ENCODE results near the gene KEL.

KEL gene

DNA sequence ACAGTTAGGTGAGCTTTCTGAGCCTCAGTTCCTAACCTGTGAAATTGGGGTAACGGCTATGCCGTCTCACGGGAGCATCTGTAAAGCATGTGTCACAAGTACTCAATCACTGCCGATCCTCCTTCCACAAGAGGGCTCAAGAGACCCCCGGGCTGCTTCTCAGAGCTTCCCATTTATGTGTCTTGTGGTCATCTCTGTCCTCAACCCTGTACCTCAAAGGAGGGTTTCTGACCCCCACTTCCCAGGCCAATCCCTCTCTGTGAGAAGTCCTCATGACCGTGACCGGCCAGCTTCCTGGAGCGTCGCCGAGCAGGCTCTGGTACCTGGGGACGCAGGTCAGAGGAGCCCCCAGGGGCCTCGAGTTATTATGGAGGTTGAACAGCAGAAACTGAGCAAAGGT is 28.1 kb downstream of the KEL start:
- no peak for DNase-seq (ENCODE audit: low spot score)
- in situ Hi-C loops (cut with MboI; ENCODE audit: low sequenced_read_pairs, unreplicated experiment), result no loop called here
- TF ChIP-seq, protein P1, sequence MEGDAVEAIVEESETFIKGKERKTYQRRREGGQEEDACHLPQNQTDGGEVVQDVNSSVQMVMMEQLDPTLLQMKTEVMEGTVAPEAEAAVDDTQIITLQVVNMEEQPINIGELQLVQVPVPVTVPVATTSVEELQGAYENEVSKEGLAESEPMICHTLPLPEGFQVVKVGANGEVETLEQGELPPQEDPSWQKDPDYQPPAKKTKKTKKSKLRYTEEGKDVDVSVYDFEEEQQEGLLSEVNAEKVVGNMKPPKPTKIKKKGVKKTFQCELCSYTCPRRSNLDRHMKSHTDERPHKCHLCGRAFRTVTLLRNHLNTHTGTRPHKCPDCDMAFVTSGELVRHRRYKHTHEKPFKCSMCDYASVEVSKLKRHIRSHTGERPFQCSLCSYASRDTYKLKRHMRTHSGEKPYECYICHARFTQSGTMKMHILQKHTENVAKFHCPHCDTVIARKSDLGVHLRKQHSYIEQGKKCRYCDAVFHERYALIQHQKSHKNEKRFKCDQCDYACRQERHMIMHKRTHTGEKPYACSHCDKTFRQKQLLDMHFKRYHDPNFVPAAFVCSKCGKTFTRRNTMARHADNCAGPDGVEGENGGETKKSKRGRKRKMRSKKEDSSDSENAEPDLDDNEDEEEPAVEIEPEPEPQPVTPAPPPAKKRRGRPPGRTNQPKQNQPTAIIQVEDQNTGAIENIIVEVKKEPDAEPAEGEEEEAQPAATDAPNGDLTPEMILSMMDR (IDR thresholded peaks at IDR 0.05; ENCODE audit: borderline replicate concordance, control extremely low read depth, extremely low read depth, insufficient read depth, missing control alignments), result no peak

DNA sequence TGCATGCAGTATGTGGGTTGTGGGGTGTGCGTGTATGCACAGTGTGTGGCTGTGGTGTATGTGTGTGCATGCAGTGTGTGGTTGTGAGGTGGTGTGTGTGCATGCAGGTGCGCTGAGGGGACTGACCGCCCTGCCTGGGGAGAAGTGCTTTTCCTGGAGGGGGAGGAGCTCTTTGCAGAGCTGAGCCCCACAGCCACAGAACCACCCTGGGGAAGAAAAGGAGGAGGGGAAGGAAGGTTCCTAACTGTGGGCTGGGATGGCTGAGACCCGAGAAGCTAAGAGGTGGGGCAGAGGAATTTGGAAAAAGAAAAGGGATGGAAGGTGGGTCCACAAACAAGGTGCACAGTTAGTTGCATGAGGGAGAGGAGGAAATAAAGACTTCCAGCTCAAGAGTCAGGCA is 28.5 kb downstream of the KEL start, which contains the start of gene TRPV5:
Gene TRPV5 (minus strand): TSS at position 123 of the 400 bp plus-strand sequence. CDS start 287 bp downstream, outside the sequence.
- in situ Hi-C loops (cut with MboI; ENCODE audit: low sequenced_read_pairs, unreplicated experiment), result no loop called here
- DNase-seq (ENCODE audit: low spot score), result no peak

DNA sequence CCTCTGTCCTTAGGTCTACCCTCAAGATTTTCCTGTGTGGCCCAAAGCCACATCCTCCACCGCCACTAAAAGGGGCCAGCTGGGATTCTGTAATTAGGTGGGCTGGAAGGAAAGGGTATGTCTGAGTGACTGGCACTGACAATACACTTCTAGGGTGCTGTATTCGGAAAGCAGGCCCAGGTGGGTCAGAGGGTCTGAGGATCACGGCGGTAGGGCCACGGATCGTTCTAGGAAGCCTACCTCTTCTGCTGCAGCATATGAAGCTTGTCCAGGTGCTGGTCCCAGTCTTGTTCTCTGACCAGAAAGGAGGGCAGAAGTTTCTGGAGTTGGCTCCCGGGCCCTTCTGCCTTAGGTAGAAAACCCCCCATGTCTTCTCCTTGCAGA is 29.1 kb downstream of the KEL start:
- DNase-seq (ENCODE audit: low spot score), result no peak
- TF ChIP-seq, protein P1 (IDR thresholded peaks at IDR 0.05; ENCODE audit: borderline replicate concordance, control extremely low read depth, extremely low read depth, insufficient read depth, missing control alignments), result no peak
- in situ Hi-C loops (cut with MboI; ENCODE audit: low sequenced_read_pairs, unreplicated experiment), result no loop called here

More for the DNA sequence above, 28.5 kb downstream of the KEL start, which contains the start of gene TRPV5:
- TF ChIP-seq, protein P1 (IDR thresholded peaks at IDR 0.05; ENCODE audit: borderline replicate concordance, control extremely low read depth, extremely low read depth, insufficient read depth, missing control alignments), result no peak

DNA sequence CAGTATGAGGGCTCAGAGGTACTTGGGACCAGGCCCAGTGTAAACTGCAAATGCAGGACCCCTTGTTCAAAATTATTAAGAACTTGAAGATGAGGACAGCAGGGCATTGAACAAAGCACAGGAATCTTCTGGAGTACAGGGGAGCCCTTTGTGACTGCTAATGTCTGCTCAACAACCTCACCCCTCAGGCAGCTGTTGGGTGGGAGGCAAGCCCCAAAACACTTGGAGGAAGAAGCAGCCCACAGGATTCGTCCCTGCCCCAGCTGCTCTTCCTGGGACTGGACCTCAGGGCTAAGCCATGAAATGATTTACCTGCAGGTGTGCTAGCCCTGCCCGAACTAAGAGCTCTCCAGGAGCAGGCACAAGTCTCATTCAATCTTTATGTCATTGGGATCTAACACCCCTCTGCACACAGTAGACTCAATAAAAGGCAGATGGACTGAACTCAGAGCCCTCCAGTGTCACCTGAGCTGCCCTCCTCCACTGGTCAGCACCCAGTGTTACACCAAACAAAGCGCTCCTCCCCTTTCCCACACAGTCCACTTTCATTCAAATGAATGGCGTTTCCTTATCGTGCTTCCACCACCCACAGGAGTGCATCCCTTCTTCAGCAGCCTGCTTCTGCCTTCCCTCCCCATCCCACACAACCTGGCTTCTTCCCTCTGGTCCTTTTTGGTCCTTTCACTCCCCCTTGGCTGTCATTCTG is 29.6 kb downstream of the KEL start:
- in situ Hi-C loops (cut with MboI; ENCODE audit: low sequenced_read_pairs, unreplicated experiment), result no loop called here
- TF ChIP-seq, protein P1 (IDR thresholded peaks at IDR 0.05; ENCODE audit: borderline replicate concordance, control extremely low read depth, extremely low read depth, insufficient read depth, missing control alignments), result no peak
- DNase-seq (ENCODE audit: low spot score), result no peak

DNA sequence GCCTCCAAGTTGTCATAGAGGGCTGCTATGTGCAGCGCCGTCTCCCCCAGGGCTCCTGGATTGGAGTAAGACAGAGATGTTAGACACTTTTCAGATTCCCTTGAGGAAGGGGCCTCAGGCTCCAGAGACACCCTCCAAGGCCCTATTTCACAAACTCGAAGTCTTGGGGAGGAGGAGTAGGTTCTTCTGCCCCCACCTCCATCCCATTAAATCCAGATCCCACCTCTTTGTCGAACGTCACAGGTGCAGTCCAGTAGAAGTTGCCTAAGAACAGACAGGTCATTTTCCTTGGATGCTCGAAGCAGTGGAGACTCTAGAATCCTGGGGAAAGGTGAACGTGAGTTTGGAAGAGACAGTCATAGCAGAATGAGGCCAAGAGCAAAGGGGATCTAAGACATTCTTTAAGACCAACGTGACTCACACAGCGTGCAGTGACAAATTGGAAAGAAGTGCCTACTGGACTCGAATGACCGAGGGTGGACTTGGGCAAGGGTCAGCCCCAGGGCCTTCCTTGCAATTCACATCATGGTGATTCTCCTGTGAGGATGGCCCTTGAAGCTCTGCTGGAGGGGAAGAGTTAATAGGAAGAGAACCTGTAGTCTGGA is 31.9 kb downstream of the KEL start:
- TF ChIP-seq, protein P1 (IDR thresholded peaks at IDR 0.05; ENCODE audit: borderline replicate concordance, control extremely low read depth, extremely low read depth, insufficient read depth, missing control alignments), result no peak
- in situ Hi-C loops (cut with MboI; ENCODE audit: low sequenced_read_pairs, unreplicated experiment), result no loop called here
- DNase-seq (ENCODE audit: low spot score), result no peak

DNA sequence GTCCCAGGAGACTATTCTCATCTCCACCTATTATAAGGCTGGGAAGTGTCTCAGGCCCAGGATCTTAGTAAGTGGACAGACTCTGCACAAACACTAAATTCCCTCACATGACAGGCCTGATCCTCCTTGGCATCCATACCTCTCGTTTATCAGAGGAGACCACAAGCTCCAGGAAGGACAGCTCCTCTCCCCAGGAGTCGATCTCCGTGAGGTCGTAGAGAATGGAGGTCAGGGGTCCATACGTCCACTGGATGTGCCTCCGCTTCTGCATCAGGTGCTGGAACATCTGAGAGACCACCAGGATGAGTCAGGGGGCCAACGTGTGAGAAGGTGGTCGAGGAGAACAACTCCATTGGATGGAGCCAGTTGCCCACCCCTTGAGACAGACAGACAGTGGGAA is 34.2 kb downstream of the KEL start:
- in situ Hi-C loops (cut with MboI; ENCODE audit: low sequenced_read_pairs, unreplicated experiment), result no loop called here
- TF ChIP-seq, protein P1 (IDR thresholded peaks at IDR 0.05; ENCODE audit: borderline replicate concordance, control extremely low read depth, extremely low read depth, insufficient read depth, missing control alignments), result no peak
- DNase-seq (ENCODE audit: low spot score), result no peak
